Endothelial cell of umbilical vein (primary cell): ENCODE measurements around the gene SLC38A1. TPM values are rescaled to one million over a fixed set of nuclear protein-coding genes. Genes with fewer than 3 reads are reported as not detected.

Source experiments
- BruUV-seq: library from RNA; stranded (reverse); fragments of 400-500 nt; replicated peaks from 2 replicates; lab custom pipeline; 2021; lab: Mats Ljungman, UMichigan
- CTCF ChIA-PET: fragments of 300-600, 350-600 bp; sonication (Branson Sonifier 250); formaldehyde crosslinking; loops from one replicate; lab custom pipeline; 2021; ENCODE audit warnings: antibody characterized with exemption, inconsistent platforms; lab: Charles Lee
- POLR2A ChIA-PET: fragments of 300-600, 350-600 bp; sonication (Branson Sonifier 250); formaldehyde crosslinking; loops from one replicate; lab custom pipeline; 2021; ENCODE audit warnings: antibody characterized with exemption, inconsistent platforms; lab: Charles Lee
- DNase-seq: peaks from one replicate; pipeline ENCODE4 v3.0.0-alpha.2; 2011; ENCODE audit warnings: low read depth, low spot score
- FAIRE-seq: peaks from 2 replicates; lab custom pipeline; 2011; peaks lifted over from hg19 to GRCh38; lab: Jason Lieb, UNC
- H2AFZ ChIP-seq: 2 replicates; pipeline ENCODE4 v1.6.0; 2012; ENCODE audit warnings: low read depth, low read length, control low read depth, inconsistent platforms
- H3K27ac ChIP-seq: 2 replicates; pipeline ENCODE4 v1.5.1; 2011; ENCODE audit warnings: low read depth, mild to moderate bottlenecking, control low read depth, low read length, moderate library complexity; ENCODE audit not compliant: insufficient read depth
- H3K27me3 ChIP-seq, 2 experiments: 2 replicates each; pipeline versions ENCODE4 v1.6.0 to v1.6.1; 2011; ENCODE audit warnings: low read length in 2 of 2, mixed read lengths in 1 of 2; ENCODE audit not compliant: control insufficient read depth in 2 of 2, insufficient read depth in 2 of 2
- H3K36me3 ChIP-seq, 2 experiments: 2 replicates in 1 of 2; 3 replicates in 1 of 2; pipeline ENCODE4 v1.5.1; 2011; ENCODE audit warnings: low read length in 2 of 2, mild to moderate bottlenecking in 1 of 2, moderate library complexity in 1 of 2; ENCODE audit not compliant: control insufficient read depth in 2 of 2, insufficient read depth in 2 of 2; ENCODE audit errors: extremely low read depth in 1 of 2
- H3K4me1 ChIP-seq: 3 replicates; pipeline ENCODE4 v1.5.1; 2011; ENCODE audit warnings: mild to moderate bottlenecking, low read length; ENCODE audit not compliant: control insufficient read depth, insufficient read depth; ENCODE audit errors: extremely low read depth
- H3K4me2 ChIP-seq: 2 replicates; pipeline ENCODE4 v1.6.1; 2011; ENCODE audit warnings: low read length, control low read depth, mixed read lengths; ENCODE audit not compliant: insufficient read depth
- H3K4me3 ChIP-seq, 3 experiments: fragments of 200-600 bp in 1 of 3; sonication (generic), shearing (Covaris generic) in 1 of 3; replicated peaks in 1 of 3; 2 replicates each; pipeline ENCODE4 v1.5.1; 2011 to 2016; ENCODE audit warnings: control low read depth in 3 of 3, low read length in 3 of 3, mild to moderate bottlenecking in 2 of 3, inconsistent platforms in 1 of 3, low read depth in 1 of 3, moderate library complexity in 1 of 3; ENCODE audit not compliant: insufficient read depth in 1 of 3
- H3K79me2 ChIP-seq: 2 replicates; pipeline ENCODE4 v1.6.0; 2012; ENCODE audit warnings: low read length, inconsistent platforms; ENCODE audit not compliant: control insufficient read depth, insufficient read depth
- H3K9ac ChIP-seq: replicated peaks from 2 replicates; pipeline ENCODE3; 2011; ENCODE audit warnings: low read length, control low read depth; ENCODE audit not compliant: insufficient read depth; ENCODE audit errors: extremely low read depth
- H3K9me1 ChIP-seq: replicated peaks from 3 replicates; pipeline ENCODE4 v1.6.0; 2011; ENCODE audit warnings: mild to moderate bottlenecking, low read length; ENCODE audit not compliant: control insufficient read depth, insufficient read depth; ENCODE audit errors: extremely low read depth
- H3K9me3 ChIP-seq: replicated peaks from 2 replicates; pipeline ENCODE4 v1.5.1; 2012; ENCODE audit warnings: low read length, inconsistent platforms; ENCODE audit not compliant: control insufficient read depth, insufficient read depth
- H4K20me1 ChIP-seq: replicated peaks from 2 replicates; pipeline ENCODE3; 2011; ENCODE audit warnings: mild to moderate bottlenecking, low read length; ENCODE audit not compliant: control insufficient read depth, insufficient read depth; ENCODE audit errors: extremely low read depth
- EZH2 ChIP-seq: IDR thresholded peaks from 2 replicates; pipeline ENCODE4 v1.6.1; 2012; ENCODE audit warnings: borderline replicate concordance, low read depth, mild to moderate bottlenecking, moderate library complexity, low read length, inconsistent platforms; ENCODE audit not compliant: severe bottlenecking
- FOS ChIP-seq: IDR thresholded peaks from 2 replicates; pipeline ENCODE4 v1.6.1; 2011; ENCODE audit warnings: mild to moderate bottlenecking, low read length, moderate library complexity, borderline replicate concordance; ENCODE audit not compliant: insufficient read depth
- GATA2 ChIP-seq: IDR thresholded peaks from 2 replicates; pipeline ENCODE4 v1.7.0; 2011; ENCODE audit warnings: low read depth, mild to moderate bottlenecking, moderate library complexity, mixed read lengths, low read length; ENCODE audit not compliant: insufficient read length, insufficient read depth
- JUN ChIP-seq: IDR thresholded peaks from 2 replicates; pipeline ENCODE4 v1.6.1; 2011; ENCODE audit warnings: borderline replicate concordance, low read depth; ENCODE audit not compliant: insufficient read length, insufficient read depth
- MYC ChIP-seq: IDR thresholded peaks from one replicate; pipeline ENCODE4 v1.6.1; 2011; ENCODE audit warnings: mild to moderate bottlenecking, low read depth, low read length
- POLR2A ChIP-seq: IDR thresholded peaks from 2 replicates; pipeline ENCODE4 v1.6.1; 2012; ENCODE audit warnings: low read depth, mild to moderate bottlenecking, control low read depth, low read length
- POLR2AphosphoS5 ChIP-seq: IDR thresholded peaks from 2 replicates; pipeline ENCODE4 v1.6.1; 2012; ENCODE audit warnings: low read depth, mild to moderate bottlenecking, control low read depth, low read length, moderate library complexity; ENCODE audit not compliant: insufficient read depth
- dilution Hi-C: fragments of 300-500 bp; cut with MboI; formaldehyde crosslinking; loops from one replicate; pipeline ENCODE4 v1.15.0; 2019; ENCODE audit warnings: low sequenced_read_pairs; ENCODE audit not compliant: extremely low pct_ligation_motif_present
- intact Hi-C: fragments of 100-400 bp; cut with micrococcal nuclease; formaldehyde crosslinking; loops from one replicate; pipeline ENCODE4 v1.10.0; 2022
- polyA plus RNA-seq, 4 experiments: library from polyadenylated mRNA; depleted of rRNA in 3 of 4; stranded (reverse) in 3 of 4; unstranded in 1 of 4; fragments of >200 nt; gene quantifications; 2 replicates each; pipeline versions ENCODE4 v1.2.1 to v1.2.3, GENCODE V29; 2011 to 2012; ENCODE audit warnings: missing spikeins in 1 of 4
- total RNA-seq: library from RNA; stranded (reverse); gene quantifications from 2 replicates; pipeline ENCODE4 v1.2.3, GENCODE V29; 2021
- TF ChIP-seq, protein P1 (sequence below): IDR thresholded peaks from 2 replicates; pipeline ENCODE4 v1.6.1; 2011; ENCODE audit not compliant: insufficient read depth, insufficient read length
- TF ChIP-seq, protein P2 (sequence below), 2 donors: IDR thresholded peaks; 1 replicate in 1 of 2; 2 replicates in 1 of 2; pipeline ENCODE4 v1.5.1; 2011; ENCODE audit warnings: low read length in 2 of 2, mild to moderate bottlenecking in 2 of 2, moderate library complexity in 2 of 2, control low read depth in 1 of 2, inconsistent platforms in 1 of 2, low read depth in 1 of 2; ENCODE audit not compliant: insufficient read depth in 1 of 2; ENCODE audit errors: extremely low read depth in 1 of 2

Gene SLC38A1
- total and polyA plus RNA-seq, 2 donors (not counting 3 experiments of a cell fraction or from before 2014, with no cell fraction given) = 23.6 to 86.4 TPM

DNA sequence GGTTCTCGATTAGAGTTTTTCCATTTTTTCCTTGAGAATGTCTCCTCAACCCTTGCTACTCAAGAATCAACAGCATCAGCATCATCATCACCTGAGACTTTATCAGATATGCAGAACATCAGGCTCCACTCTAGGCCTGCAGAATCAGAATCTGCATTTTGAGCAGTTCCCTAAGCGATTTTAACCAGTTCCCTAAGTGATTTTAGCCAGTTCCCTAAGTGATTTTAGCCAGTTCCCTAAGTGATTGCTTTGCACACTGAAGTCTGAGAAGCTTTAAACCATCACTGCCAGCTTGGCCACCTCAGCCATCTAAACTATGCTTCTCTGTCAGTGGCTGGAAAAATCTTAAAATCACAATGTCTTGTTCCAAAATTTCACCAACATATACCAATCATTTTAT, 29.4 kb upstream of the SLC38A1 start:
- FAIRE-seq = no peak

More for the DNA sequence above, 29.4 kb upstream of the SLC38A1 start:
- no peaks in the 10 kb centered on the region for H3K36me3 ChIP-seq
- H3K4me2 ChIP-seq = no peak overlapping the region
- POLR2A ChIA-PET = interaction anchor here (0.7 kb wide), 1 partner anchor 38 kb away, joined by 3 read pairs; no protein-coding TSS in a partner anchor
- no peak for DNase-seq
- H3K9me1 ChIP-seq = no peaks in the 10 kb centered on the region
- intact Hi-C loops (no loop called here), dilution Hi-C loops (no loop called here)
- H3K27ac ChIP-seq = no peak overlapping the region
- H3K27me3 ChIP-seq = peaks cover 3 to 7% of the 10 kb centered on the region in 2 experiments
- no peak for TF ChIP-seq FOS
- TF ChIP-seq POLR2AphosphoS5 = no peak
- TF ChIP-seq, protein P1, sequence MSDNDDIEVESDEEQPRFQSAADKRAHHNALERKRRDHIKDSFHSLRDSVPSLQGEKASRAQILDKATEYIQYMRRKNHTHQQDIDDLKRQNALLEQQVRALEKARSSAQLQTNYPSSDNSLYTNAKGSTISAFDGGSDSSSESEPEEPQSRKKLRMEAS = no peak
- no peak for TF ChIP-seq POLR2A
- TF ChIP-seq JUN = no peak
- TF ChIP-seq GATA2 = no peak
- TF ChIP-seq EZH2 = no peak
- TF ChIP-seq, protein P2, sequence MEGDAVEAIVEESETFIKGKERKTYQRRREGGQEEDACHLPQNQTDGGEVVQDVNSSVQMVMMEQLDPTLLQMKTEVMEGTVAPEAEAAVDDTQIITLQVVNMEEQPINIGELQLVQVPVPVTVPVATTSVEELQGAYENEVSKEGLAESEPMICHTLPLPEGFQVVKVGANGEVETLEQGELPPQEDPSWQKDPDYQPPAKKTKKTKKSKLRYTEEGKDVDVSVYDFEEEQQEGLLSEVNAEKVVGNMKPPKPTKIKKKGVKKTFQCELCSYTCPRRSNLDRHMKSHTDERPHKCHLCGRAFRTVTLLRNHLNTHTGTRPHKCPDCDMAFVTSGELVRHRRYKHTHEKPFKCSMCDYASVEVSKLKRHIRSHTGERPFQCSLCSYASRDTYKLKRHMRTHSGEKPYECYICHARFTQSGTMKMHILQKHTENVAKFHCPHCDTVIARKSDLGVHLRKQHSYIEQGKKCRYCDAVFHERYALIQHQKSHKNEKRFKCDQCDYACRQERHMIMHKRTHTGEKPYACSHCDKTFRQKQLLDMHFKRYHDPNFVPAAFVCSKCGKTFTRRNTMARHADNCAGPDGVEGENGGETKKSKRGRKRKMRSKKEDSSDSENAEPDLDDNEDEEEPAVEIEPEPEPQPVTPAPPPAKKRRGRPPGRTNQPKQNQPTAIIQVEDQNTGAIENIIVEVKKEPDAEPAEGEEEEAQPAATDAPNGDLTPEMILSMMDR (IDR thresholded peaks at IDR 0.05; ENCODE audit: extremely low read depth in 1 of 2, insufficient read depth in 1 of 2, low read depth in 1 of 2, low read length in 2 of 2) = no peak
- TF ChIP-seq MYC = no peak
- H3K9ac ChIP-seq = no peak overlapping the region
- no peaks in the 10 kb centered on the region for H3K4me1 ChIP-seq
- BruUV-seq = no TSS peak
- H3K4me3 ChIP-seq = no peak overlapping the region
- no peaks in the 10 kb centered on the region for H4K20me1 ChIP-seq
- no peak overlapping the region for H2AFZ ChIP-seq
- no peaks in the 10 kb centered on the region for H3K79me2 ChIP-seq
- H3K9me3 ChIP-seq = no peaks in the 10 kb centered on the region
- CTCF ChIA-PET = no interaction called here
